OCI-LY7 (cell line): ENCODE data around the gene CADM2. TPM values are rescaled to one million over a fixed set of nuclear protein-coding genes. Genes with fewer than 3 reads are reported as not detected.

Source experiments
- BruUV-seq: library from RNA; stranded (reverse); fragments of 400-500 nt; replicated peaks from 2 replicates; lab custom pipeline; 2021; lab: Mats Ljungman, UMichigan
- CTCF ChIA-PET: fragments of 300-600 bp; sonication (Branson Sonifier 250); formaldehyde crosslinking; loops from one replicate; lab custom pipeline; 2022; ENCODE audit warnings: antibody characterized with exemption; ENCODE audit not compliant: unreplicated experiment; lab: Charles Lee
- POLR2A ChIA-PET: fragments of 300-600 bp; sonication (Branson Sonifier 250); formaldehyde crosslinking; loops from one replicate; lab custom pipeline; 2022; ENCODE audit warnings: antibody characterized with exemption; lab: Charles Lee
- DNase-seq: peaks from one replicate; pipeline ENCODE4 v3.0.0-alpha.2; 2015; ENCODE audit warnings: low spot score
- H2AFZ ChIP-seq: fragments of 200-600 bp; sonication (generic), shearing (Covaris generic); 2 replicates; pipeline ENCODE4 v1.6.1; 2014; ENCODE audit warnings: mild to moderate bottlenecking, antibody characterized with exemption, low read length, moderate library complexity
- H3K27ac ChIP-seq: fragments of 200-600 bp; sonication (generic); 2 replicates; pipeline ENCODE4 v1.5.1; 2014; ENCODE audit warnings: mixed run types, low read depth, mild to moderate bottlenecking, moderate library complexity, low read length, inconsistent platforms; ENCODE audit not compliant: poor library complexity, severe bottlenecking
- H3K36me3 ChIP-seq: fragments of 200-600 bp; sonication (generic); 2 replicates; pipeline ENCODE4 v1.6.1; 2014; ENCODE audit warnings: mild to moderate bottlenecking, antibody characterized with exemption, low read length, moderate library complexity, mixed read lengths; ENCODE audit not compliant: insufficient read depth
- H3K4me1 ChIP-seq: fragments of 200-600 bp; sonication (generic); 2 replicates; pipeline ENCODE4 v1.5.1; 2014; ENCODE audit warnings: mild to moderate bottlenecking, low read length; ENCODE audit not compliant: insufficient read depth, poor library complexity, severe bottlenecking
- H3K4me2 ChIP-seq: fragments of 200-600 bp; sonication (generic); 2 replicates; pipeline ENCODE4 v1.6.1; 2014; ENCODE audit warnings: mild to moderate bottlenecking, low read length
- H3K4me3 ChIP-seq: fragments of 200-600 bp; sonication (generic); 2 replicates; pipeline ENCODE4 v1.5.1; 2014; ENCODE audit warnings: mild to moderate bottlenecking, low read depth, low read length; ENCODE audit not compliant: poor library complexity, severe bottlenecking
- H3K79me2 ChIP-seq: fragments of 200-600 bp; sonication (generic); 2 replicates; pipeline ENCODE4 v1.6.1; 2016; ENCODE audit warnings: low read depth, mild to moderate bottlenecking, low read length, moderate library complexity, mixed read lengths; ENCODE audit not compliant: insufficient read depth
- H3K9me2 ChIP-seq: fragments of 200-600 bp; sonication (generic); 2 replicates; pipeline ENCODE4 v1.6.1; 2016; ENCODE audit warnings: mild to moderate bottlenecking, low read length, mixed read lengths; ENCODE audit not compliant: insufficient read depth
- H3K9me3 ChIP-seq: fragments of 200-600 bp; sonication (generic); 2 replicates; pipeline ENCODE4 v1.6.1; 2014; ENCODE audit warnings: mild to moderate bottlenecking, mixed run types, low read length, mixed read lengths
- H4K20me1 ChIP-seq: fragments of 200-600 bp; sonication (generic); 2 replicates; pipeline ENCODE4 v1.6.1; 2014; ENCODE audit warnings: mild to moderate bottlenecking, antibody characterized with exemption, low read length, moderate library complexity, mixed read lengths; ENCODE audit not compliant: insufficient read depth
- EZH2phosphoT487 ChIP-seq: fragments of 200-600 bp; sonication (generic); IDR thresholded peaks from 2 replicates; pipeline ENCODE4 v1.6.1; 2018; ENCODE audit warnings: low read depth, borderline replicate concordance, mild to moderate bottlenecking, mixed run types, antibody characterized with exemption, low read length, moderate library complexity, mixed read lengths
- intact Hi-C: fragments of 100-400 bp; cut with micrococcal nuclease; formaldehyde crosslinking; loops from one replicate; pipeline ENCODE4 v1.10.0; 2022; ENCODE audit not compliant: unreplicated experiment
- total RNA-seq, 2 experiments: library from RNA; depleted of rRNA in 1 of 2; stranded (reverse); fragments of >200 nt in 1 of 2; shearing (Covaris generic) in 1 of 2; gene quantifications; 2 replicates each; pipeline ENCODE4 v1.2.3, GENCODE V29; 2014 to 2022
- TF ChIP-seq, protein P1 (sequence below): fragments of 200-600 bp; sonication (generic); conservative IDR thresholded peaks from 2 replicates; pipeline ENCODE4 v1.5.1; 2014; ENCODE audit warnings: mild to moderate bottlenecking, antibody characterized with exemption, low read length, moderate library complexity, mixed read lengths

The CADM2 gene
- total RNA-seq, 2 experiments from 2014 or later: not detected

DNA sequence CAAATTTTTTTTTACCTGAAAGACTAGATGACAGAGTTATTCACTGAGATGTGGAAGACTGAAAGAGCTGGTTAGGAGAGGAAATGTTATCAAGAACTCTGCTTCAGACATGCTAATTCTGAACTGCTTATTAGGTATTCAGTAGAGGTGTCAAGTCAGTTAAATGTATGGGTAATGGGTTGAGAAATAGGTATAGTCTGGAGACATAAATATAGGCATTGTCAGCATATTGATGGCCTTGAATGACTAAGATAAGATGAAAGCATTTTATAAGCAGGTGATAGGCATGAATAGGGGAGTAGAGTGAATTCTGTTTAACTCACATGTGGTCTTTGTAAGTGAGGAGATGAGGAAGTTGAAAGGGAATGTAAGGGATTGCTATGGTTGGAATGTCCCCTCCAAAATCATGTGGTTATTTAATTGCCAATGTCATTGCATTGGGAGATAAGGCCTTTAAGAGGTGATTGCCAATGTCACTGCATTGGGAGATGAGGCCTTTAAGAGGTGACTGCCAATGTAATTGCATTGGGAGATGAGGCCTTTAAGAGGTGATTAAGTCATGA lies 904.2 kb downstream of the CADM2 start:
- no TSS peak for BruUV-seq
- DNase-seq: no peak
- H3K4me2 ChIP-seq: no peak overlapping the region
- no peak overlapping the region for H2AFZ ChIP-seq
- ChIA-PET POLR2A (no interaction called here), CTCF (no interaction called here)
- H3K9me3 ChIP-seq: no peaks in the 10 kb centered on the region
- no peak overlapping the region for H3K27ac ChIP-seq
- no peaks in the 10 kb centered on the region for H3K9me2 ChIP-seq
- TF ChIP-seq EZH2phosphoT487: no peak
- TF ChIP-seq, protein P1, sequence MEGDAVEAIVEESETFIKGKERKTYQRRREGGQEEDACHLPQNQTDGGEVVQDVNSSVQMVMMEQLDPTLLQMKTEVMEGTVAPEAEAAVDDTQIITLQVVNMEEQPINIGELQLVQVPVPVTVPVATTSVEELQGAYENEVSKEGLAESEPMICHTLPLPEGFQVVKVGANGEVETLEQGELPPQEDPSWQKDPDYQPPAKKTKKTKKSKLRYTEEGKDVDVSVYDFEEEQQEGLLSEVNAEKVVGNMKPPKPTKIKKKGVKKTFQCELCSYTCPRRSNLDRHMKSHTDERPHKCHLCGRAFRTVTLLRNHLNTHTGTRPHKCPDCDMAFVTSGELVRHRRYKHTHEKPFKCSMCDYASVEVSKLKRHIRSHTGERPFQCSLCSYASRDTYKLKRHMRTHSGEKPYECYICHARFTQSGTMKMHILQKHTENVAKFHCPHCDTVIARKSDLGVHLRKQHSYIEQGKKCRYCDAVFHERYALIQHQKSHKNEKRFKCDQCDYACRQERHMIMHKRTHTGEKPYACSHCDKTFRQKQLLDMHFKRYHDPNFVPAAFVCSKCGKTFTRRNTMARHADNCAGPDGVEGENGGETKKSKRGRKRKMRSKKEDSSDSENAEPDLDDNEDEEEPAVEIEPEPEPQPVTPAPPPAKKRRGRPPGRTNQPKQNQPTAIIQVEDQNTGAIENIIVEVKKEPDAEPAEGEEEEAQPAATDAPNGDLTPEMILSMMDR: no peak
- H3K4me1 ChIP-seq: no peaks in the 10 kb centered on the region
- no peaks in the 10 kb centered on the region for H4K20me1 ChIP-seq
- no peaks in the 10 kb centered on the region for H3K79me2 ChIP-seq
- H3K4me3 ChIP-seq: no peak overlapping the region
- no peaks in the 10 kb centered on the region for H3K36me3 ChIP-seq
- intact Hi-C loops: no loop called here

DNA sequence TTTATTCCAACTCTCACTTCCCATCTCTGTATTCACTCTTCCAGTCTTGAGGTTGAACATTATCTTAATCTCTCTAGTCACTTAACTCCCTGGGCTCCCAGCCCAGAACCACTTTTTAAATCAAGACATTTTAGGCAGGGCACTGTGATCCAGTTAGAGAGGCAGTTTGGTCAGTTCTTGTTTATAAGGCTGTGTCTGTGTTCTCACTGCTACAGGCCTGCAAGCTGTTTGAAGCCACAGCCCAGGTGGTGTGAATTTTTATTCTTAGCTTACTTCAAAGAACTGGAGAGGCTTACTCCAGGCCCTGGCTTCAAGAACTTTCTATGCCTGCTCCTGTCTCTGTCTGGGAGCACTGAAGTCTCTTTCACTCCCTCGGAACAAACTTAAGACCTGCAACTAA lies 906.1 kb downstream of the CADM2 start:
- no peaks in the 10 kb centered on the region for H3K36me3 ChIP-seq
- no peaks in the 10 kb centered on the region for H3K9me2 ChIP-seq
- no peak overlapping the region for H2AFZ ChIP-seq
- no peak for DNase-seq
- ChIA-PET POLR2A (interaction anchor here (0.5 to 0.6 kb wide), 2 partner anchors 12 to 17 kb away, joined by 3 to 4 read pairs; no protein-coding TSS in a partner anchor), CTCF (no interaction called here)
- H3K9me3 ChIP-seq: no peaks in the 10 kb centered on the region
- H4K20me1 ChIP-seq: no peaks in the 10 kb centered on the region
- no peak overlapping the region for H3K4me3 ChIP-seq
- H3K4me2 ChIP-seq: no peak overlapping the region
- H3K4me1 ChIP-seq: no peaks in the 10 kb centered on the region
- intact Hi-C loops: no loop called here
- no peaks in the 10 kb centered on the region for H3K79me2 ChIP-seq
- no TSS peak for BruUV-seq
- TF ChIP-seq, protein P1: no peak
- no peak for TF ChIP-seq EZH2phosphoT487
- no peak overlapping the region for H3K27ac ChIP-seq

DNA sequence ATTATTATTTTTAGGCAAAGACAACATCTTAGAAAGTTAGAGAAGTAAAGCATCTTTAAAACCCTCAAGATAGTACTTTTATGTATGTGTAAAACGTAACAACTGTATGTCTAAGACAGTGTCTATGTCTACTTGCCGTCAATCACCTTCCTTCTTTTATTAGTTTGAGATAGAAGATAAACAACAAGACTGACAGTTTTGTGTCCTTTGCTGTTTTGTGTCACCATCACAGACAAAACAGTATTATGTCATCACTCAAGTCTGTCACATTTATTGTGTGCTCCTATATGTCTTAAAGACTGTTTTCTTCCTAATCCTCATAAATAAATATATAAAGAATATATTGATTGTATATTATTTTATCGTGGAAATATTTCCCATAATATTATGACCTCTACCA lies 908.3 kb downstream of the CADM2 start:
- no peak for DNase-seq
- H4K20me1 ChIP-seq: no peaks in the 10 kb centered on the region
- H3K9me2 ChIP-seq: no peaks in the 10 kb centered on the region
- H3K4me1 ChIP-seq: no peaks in the 10 kb centered on the region
- intact Hi-C loops: no loop called here
- CTCF ChIA-PET: no interaction called here
- H3K27ac ChIP-seq: no peak overlapping the region
- H3K4me3 ChIP-seq: no peak overlapping the region
- H2AFZ ChIP-seq: no peak overlapping the region
- H3K36me3 ChIP-seq: no peaks in the 10 kb centered on the region
- H3K4me2 ChIP-seq: no peak overlapping the region
- no peaks in the 10 kb centered on the region for H3K79me2 ChIP-seq
- POLR2A ChIA-PET: no interaction called here
- no peaks in the 10 kb centered on the region for H3K9me3 ChIP-seq
- TF ChIP-seq, protein P1: no peak
- TF ChIP-seq EZH2phosphoT487: no peak
- BruUV-seq: no TSS peak
